K562 (cell line): Measurements from ENCODE around the gene LGALS7. TPM values are rescaled to one million over a fixed set of nuclear protein-coding genes. Genes with fewer than 3 reads are reported as not detected.

Experiments used
- EP300 ChIP-seq: IDR thresholded peaks from 2 replicates; pipeline ENCODE4 v1.6.1; 2012; ENCODE audit warnings: low read length, improper control_type of control experiment
- HDAC1 ChIP-seq, 2 experiments: fragments of 450-650 bp; IDR thresholded peaks; 2 replicates each; pipeline ENCODE4 v1.6.1; 2016 to 2017; ENCODE audit warnings: inconsistent platforms in 1 of 2, mild to moderate bottlenecking in 1 of 2, moderate library complexity in 1 of 2
- MIER1 ChIP-seq: fragments of 450-650 bp; IDR thresholded peaks from 2 replicates; pipeline ENCODE4 v1.6.1; 2016; ENCODE audit warnings: antibody characterized with exemption, mild to moderate bottlenecking, low read depth
- PHF20 ChIP-seq: fragments of 450-650 bp; IDR thresholded peaks from 2 replicates; pipeline ENCODE4 v1.6.1; 2018; ENCODE audit not compliant: partially characterized antibody
- RBM22 ChIP-seq: fragments of 200-400 bp; formaldehyde crosslinking; IDR thresholded peaks from 2 replicates; pipeline ENCODE4 v1.6.1; 2018; ENCODE audit warnings: low read length, low read depth; ENCODE audit not compliant: poor library complexity, severe bottlenecking
- RBM25 ChIP-seq: fragments of 200-400 bp; formaldehyde crosslinking; IDR thresholded peaks from 2 replicates; pipeline ENCODE4 v1.6.1; 2018; ENCODE audit warnings: low read length, low read depth, moderate library complexity; ENCODE audit not compliant: severe bottlenecking
- SIN3A ChIP-seq, 2 experiments: fragments of 150-350 bp in 1 of 2; IDR thresholded peaks; 2 replicates each; pipeline ENCODE4 v1.6.1; 2011 to 2016; ENCODE audit warnings: borderline replicate concordance in 2 of 2, low read depth in 2 of 2, low read length in 2 of 2, mild to moderate bottlenecking in 2 of 2, moderate library complexity in 2 of 2; ENCODE audit not compliant: control insufficient read depth in 1 of 2
- ZNF384 ChIP-seq: IDR thresholded peaks from 2 replicates; pipeline ENCODE4 v1.6.1; 2012; ENCODE audit warnings: low read depth, low read length, improper control_type of control experiment
- polyA plus RNA-seq, 8 experiments: library from polyadenylated mRNA; depleted of rRNA in 4 of 8; stranded (reverse) in 5 of 8; unstranded in 3 of 8; fragments of >200 nt; fragmentation: Nextera tagmentation in 2 of 8; fragmentation: Illumina TruSeq in 1 of 8; extraction: Ambion mirVana in 2 of 8; extraction: Trizol in 1 of 8; gene quantifications; 2 replicates each; pipeline versions ENCODE4 v1.2.1 to v1.2.3, GENCODE V29; 2011 to 2014; ENCODE audit warnings: inconsistent platforms in 1 of 8, missing spikeins in 1 of 8
- total RNA-seq, 7 experiments: library from RNA; depleted of rRNA in 6 of 7; stranded (reverse); fragments of >200 nt in 6 of 7; fragmentation: Illumina TruSeq in 2 of 7; extraction: Trizol in 2 of 7; gene quantifications; 2 replicates each; pipeline versions ENCODE4 v1.2.1 to v1.2.3, GENCODE V29; 2011 to 2021; ENCODE audit warnings: low replicate concordance in 1 of 7
- TF ChIP-seq, protein P1 (sequence below): fragments of 450-650 bp; IDR thresholded peaks from 2 replicates; pipeline ENCODE4 v1.6.1; 2016; ENCODE audit warnings: mild to moderate bottlenecking, moderate library complexity
- TF ChIP-seq, protein P2 (sequence below), 2 experiments: fragments of 450-650 bp in 1 of 2; sonication (generic) in 1 of 2; formaldehyde crosslinking in 1 of 2; IDR thresholded peaks in 1 of 2; conservative IDR thresholded peaks in 1 of 2; 2 replicates each; pipeline versions ENCODE4 v1.6.1 to v1.8.1; 2016 to 2023; ENCODE audit warnings: mild to moderate bottlenecking in 2 of 2, moderate library complexity in 2 of 2, inconsistent platforms in 1 of 2, missing genetic modification reagents in 1 of 2
- TF ChIP-seq, protein P3 (sequence below): fragments of 250-450 bp; sonication (Bioruptor Pico); IDR thresholded peaks from 2 replicates; pipeline ENCODE4 v1.4.0; 2020; ENCODE audit warnings: borderline replicate concordance

The LGALS7 gene
- total and polyA plus RNA-seq, 9 of the 15 experiments (the other 6 are each of a cell fraction or from before 2014, with no cell fraction given) = not detected

DNA sequence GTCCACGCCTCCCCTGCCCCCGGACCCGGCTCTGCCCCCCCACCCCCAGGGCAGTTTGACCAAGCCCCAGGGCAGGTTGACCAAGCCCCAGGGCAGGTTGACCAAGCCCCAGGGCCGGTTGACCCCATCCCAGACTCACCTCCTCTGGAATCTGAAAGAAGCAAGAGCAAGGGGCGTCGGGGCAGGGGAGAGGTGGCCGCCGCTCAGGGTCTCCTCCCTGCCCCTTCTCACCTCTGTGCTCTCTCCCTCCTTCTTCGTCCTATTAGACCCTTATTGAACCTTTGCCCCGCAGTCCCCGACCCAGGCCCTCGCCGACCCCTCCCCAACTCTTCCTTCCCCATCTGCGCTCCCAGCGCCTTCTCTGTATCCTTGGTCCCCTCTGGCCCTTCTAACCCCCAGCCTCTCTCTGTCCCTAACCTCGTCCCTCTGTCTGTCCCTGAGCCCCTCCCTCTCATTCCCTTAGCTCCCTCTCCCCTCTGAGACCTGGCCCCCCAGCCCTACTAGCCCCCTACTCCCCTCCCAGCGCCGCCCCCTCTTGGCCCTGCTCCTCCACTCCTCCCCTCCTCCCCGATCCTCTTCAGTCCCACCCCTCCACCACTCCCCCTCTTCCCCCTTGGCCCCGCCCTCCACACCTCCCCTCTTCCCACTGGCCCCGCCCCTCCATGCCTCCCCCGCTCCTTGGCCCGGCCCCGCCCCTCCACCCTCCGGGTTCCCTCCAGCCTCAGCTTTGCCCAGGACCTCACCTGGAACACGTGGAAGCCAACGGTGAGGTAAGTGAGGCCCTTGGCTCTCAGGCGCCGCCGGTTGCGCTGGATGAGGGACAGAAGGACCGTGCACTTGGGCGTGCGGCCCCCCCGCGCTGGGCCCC is 36.7 kb downstream of the LGALS7 start (continued):
- TF ChIP-seq, protein P1, sequence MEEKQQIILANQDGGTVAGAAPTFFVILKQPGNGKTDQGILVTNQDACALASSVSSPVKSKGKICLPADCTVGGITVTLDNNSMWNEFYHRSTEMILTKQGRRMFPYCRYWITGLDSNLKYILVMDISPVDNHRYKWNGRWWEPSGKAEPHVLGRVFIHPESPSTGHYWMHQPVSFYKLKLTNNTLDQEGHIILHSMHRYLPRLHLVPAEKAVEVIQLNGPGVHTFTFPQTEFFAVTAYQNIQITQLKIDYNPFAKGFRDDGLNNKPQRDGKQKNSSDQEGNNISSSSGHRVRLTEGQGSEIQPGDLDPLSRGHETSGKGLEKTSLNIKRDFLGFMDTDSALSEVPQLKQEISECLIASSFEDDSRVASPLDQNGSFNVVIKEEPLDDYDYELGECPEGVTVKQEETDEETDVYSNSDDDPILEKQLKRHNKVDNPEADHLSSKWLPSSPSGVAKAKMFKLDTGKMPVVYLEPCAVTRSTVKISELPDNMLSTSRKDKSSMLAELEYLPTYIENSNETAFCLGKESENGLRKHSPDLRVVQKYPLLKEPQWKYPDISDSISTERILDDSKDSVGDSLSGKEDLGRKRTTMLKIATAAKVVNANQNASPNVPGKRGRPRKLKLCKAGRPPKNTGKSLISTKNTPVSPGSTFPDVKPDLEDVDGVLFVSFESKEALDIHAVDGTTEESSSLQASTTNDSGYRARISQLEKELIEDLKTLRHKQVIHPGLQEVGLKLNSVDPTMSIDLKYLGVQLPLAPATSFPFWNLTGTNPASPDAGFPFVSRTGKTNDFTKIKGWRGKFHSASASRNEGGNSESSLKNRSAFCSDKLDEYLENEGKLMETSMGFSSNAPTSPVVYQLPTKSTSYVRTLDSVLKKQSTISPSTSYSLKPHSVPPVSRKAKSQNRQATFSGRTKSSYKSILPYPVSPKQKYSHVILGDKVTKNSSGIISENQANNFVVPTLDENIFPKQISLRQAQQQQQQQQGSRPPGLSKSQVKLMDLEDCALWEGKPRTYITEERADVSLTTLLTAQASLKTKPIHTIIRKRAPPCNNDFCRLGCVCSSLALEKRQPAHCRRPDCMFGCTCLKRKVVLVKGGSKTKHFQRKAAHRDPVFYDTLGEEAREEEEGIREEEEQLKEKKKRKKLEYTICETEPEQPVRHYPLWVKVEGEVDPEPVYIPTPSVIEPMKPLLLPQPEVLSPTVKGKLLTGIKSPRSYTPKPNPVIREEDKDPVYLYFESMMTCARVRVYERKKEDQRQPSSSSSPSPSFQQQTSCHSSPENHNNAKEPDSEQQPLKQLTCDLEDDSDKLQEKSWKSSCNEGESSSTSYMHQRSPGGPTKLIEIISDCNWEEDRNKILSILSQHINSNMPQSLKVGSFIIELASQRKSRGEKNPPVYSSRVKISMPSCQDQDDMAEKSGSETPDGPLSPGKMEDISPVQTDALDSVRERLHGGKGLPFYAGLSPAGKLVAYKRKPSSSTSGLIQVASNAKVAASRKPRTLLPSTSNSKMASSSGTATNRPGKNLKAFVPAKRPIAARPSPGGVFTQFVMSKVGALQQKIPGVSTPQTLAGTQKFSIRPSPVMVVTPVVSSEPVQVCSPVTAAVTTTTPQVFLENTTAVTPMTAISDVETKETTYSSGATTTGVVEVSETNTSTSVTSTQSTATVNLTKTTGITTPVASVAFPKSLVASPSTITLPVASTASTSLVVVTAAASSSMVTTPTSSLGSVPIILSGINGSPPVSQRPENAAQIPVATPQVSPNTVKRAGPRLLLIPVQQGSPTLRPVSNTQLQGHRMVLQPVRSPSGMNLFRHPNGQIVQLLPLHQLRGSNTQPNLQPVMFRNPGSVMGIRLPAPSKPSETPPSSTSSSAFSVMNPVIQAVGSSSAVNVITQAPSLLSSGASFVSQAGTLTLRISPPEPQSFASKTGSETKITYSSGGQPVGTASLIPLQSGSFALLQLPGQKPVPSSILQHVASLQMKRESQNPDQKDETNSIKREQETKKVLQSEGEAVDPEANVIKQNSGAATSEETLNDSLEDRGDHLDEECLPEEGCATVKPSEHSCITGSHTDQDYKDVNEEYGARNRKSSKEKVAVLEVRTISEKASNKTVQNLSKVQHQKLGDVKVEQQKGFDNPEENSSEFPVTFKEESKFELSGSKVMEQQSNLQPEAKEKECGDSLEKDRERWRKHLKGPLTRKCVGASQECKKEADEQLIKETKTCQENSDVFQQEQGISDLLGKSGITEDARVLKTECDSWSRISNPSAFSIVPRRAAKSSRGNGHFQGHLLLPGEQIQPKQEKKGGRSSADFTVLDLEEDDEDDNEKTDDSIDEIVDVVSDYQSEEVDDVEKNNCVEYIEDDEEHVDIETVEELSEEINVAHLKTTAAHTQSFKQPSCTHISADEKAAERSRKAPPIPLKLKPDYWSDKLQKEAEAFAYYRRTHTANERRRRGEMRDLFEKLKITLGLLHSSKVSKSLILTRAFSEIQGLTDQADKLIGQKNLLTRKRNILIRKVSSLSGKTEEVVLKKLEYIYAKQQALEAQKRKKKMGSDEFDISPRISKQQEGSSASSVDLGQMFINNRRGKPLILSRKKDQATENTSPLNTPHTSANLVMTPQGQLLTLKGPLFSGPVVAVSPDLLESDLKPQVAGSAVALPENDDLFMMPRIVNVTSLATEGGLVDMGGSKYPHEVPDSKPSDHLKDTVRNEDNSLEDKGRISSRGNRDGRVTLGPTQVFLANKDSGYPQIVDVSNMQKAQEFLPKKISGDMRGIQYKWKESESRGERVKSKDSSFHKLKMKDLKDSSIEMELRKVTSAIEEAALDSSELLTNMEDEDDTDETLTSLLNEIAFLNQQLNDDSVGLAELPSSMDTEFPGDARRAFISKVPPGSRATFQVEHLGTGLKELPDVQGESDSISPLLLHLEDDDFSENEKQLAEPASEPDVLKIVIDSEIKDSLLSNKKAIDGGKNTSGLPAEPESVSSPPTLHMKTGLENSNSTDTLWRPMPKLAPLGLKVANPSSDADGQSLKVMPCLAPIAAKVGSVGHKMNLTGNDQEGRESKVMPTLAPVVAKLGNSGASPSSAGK = peak; percentile 63; the same call in 1 of the 2 replicates
- TF ChIP-seq EP300 (no peak), PHF20 (no peak), HDAC1 (IDR thresholded peaks at IDR 0.05) (peak in 1 of 2 experiments; percentile 51; a peak in 1 of 4 replicates), ZNF384 (no peak), RBM25 (no peak), SIN3A (IDR thresholded peaks at IDR 0.05; ENCODE audit: borderline replicate concordance in 2 of 2, control insufficient read depth in 1 of 2, low read depth in 2 of 2, low read length in 2 of 2) (no peak), RBM22 (no peak), MIER1 (peak; percentile 37; the same call in 1 of the 2 replicates)
- TF ChIP-seq, protein P2, sequence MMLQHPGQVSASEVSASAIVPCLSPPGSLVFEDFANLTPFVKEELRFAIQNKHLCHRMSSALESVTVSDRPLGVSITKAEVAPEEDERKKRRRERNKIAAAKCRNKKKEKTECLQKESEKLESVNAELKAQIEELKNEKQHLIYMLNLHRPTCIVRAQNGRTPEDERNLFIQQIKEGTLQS (IDR thresholded peaks at IDR 0.05) = no peak
- TF ChIP-seq, protein P2 (CRISPR knock-in tag; conservative IDR thresholded peaks at IDR 0.05) = no peak
- TF ChIP-seq, protein P3, sequence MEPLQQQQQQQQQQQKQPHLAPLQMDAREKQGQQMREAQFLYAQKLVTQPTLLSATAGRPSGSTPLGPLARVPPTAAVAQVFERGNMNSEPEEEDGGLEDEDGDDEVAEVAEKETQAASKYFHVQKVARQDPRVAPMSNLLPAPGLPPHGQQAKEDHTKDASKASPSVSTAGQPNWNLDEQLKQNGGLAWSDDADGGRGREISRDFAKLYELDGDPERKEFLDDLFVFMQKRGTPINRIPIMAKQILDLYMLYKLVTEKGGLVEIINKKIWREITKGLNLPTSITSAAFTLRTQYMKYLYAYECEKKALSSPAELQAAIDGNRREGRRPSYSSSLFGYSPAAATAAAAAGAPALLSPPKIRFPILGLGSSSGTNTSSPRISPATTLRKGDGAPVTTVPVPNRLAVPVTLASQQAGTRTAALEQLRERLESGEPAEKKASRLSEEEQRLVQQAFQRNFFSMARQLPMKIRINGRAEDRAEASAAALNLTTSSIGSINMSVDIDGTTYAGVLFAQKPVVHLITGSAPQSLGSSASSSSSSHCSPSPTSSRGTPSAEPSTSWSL = no peak
